ENCODE data around the gene ARHGEF37. TPM values are rescaled to one million over a fixed set of nuclear protein-coding genes. Genes with fewer than 3 reads are reported as not detected.
"Not testable (repeated sequence)": the region's sequence is repeated elsewhere in the genome, so short reads cannot be mapped to it uniquely, and the experiment has no call there.

ARHGEF37 gene
- total RNA-seq, 4 donors from 2014 or later, result 45.4 to 75.3 (median 65.3) TPM

DNA sequence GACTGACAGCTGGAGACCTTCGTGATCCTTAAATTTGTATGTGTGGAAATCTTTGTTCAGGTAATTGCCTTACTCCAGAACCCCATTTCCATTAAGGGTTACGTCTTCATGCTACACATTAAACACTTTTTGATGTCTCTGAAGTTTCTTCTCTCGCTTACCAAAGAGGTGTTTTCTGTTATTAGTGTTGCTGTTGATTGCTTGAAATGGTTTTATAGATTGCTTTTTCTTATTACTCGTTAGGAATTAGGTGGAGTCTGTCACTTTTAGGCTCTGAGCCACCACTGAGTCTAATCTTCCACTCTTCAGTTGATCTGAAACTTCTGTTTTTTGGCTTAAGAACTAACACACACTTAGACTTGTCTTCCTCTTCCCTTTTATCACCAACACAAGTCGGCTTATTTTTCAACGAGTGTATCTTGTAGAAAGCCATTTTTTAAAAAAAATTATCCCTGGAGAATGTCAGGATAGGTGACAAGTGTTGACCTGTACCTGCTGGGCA is 86.6 kb downstream of the ARHGEF37 start:
- no peak overlapping the region for H3K4me3 ChIP-seq
- H3K9me3 ChIP-seq, result no peaks in the 10 kb centered on the region
- no peaks in the 10 kb centered on the region for H3K27me3 ChIP-seq
- no peak for TF ChIP-seq EP300 (IDR thresholded peaks at IDR 0.05)
- TF ChIP-seq, protein P1, sequence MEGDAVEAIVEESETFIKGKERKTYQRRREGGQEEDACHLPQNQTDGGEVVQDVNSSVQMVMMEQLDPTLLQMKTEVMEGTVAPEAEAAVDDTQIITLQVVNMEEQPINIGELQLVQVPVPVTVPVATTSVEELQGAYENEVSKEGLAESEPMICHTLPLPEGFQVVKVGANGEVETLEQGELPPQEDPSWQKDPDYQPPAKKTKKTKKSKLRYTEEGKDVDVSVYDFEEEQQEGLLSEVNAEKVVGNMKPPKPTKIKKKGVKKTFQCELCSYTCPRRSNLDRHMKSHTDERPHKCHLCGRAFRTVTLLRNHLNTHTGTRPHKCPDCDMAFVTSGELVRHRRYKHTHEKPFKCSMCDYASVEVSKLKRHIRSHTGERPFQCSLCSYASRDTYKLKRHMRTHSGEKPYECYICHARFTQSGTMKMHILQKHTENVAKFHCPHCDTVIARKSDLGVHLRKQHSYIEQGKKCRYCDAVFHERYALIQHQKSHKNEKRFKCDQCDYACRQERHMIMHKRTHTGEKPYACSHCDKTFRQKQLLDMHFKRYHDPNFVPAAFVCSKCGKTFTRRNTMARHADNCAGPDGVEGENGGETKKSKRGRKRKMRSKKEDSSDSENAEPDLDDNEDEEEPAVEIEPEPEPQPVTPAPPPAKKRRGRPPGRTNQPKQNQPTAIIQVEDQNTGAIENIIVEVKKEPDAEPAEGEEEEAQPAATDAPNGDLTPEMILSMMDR (IDR thresholded peaks at IDR 0.05), result peak in 1 of 2 donors; percentile 3
- WGBS, result 77% methylated on average over 6 of the region's 6 CpGs
- H3K36me3 ChIP-seq, result no peaks in the 10 kb centered on the region
- H3K4me1 ChIP-seq, result no peaks in the 10 kb centered on the region
- H3K27ac ChIP-seq, result no peak overlapping the region
- DNase-seq (ENCODE audit: low spot score in 2 of 2), result no peak

GRCh38 chr5:149669273-149669672 is 88.0 kb downstream of the ARHGEF37 start:
- not testable (repeated sequence) for DNase-seq (ENCODE audit: low spot score in 2 of 2); H3K27ac ChIP-seq; H3K4me3 ChIP-seq; H3K9me3 ChIP-seq; H3K4me1 ChIP-seq; H3K27me3 ChIP-seq; H3K36me3 ChIP-seq
- 86% methylated on average over 1 of the region's 3 CpGs for WGBS

- no peak for DNase-seq (ENCODE audit: low spot score in 2 of 2)
- no peaks in the 10 kb centered on the region for H3K36me3 ChIP-seq
- WGBS, result 74% methylated on average over 5 of the region's 5 CpGs
- H3K9me3 ChIP-seq, result no peaks in the 10 kb centered on the region
- H3K4me3 ChIP-seq, result no peak overlapping the region
- peaks cover 7% of the 10 kb centered on the region for H3K4me1 ChIP-seq
- no peak for TF ChIP-seq POLR2A (IDR thresholded peaks at IDR 0.05)
- no peak for TF ChIP-seq EP300 (IDR thresholded peaks at IDR 0.05)
- TF ChIP-seq, protein P1 (IDR thresholded peaks at IDR 0.05), result no peak
- no peak for TF ChIP-seq POLR2AphosphoS5 (IDR thresholded peaks at IDR 0.05)
- H3K27ac ChIP-seq, result no peak overlapping the region
- H3K27me3 ChIP-seq, result no peaks in the 10 kb centered on the region
Measured at GRCh38 chr5:149671544-149671943, 90.2 kb downstream of the ARHGEF37 start.

GRCh38 chr5:149672701-149673476 is 91.6 kb downstream of the ARHGEF37 start:
- H3K9me3 ChIP-seq, result no peaks in the 10 kb centered on the region
- TF ChIP-seq, protein P1 (IDR thresholded peaks at IDR 0.05), result no peak
- TF ChIP-seq POLR2AphosphoS5 (IDR thresholded peaks at IDR 0.05) (no peak), EP300 (IDR thresholded peaks at IDR 0.05) (no peak), POLR2A (IDR thresholded peaks at IDR 0.05) (no peak)
- no peaks in the 10 kb centered on the region for H3K36me3 ChIP-seq
- H3K27me3 ChIP-seq, result no peaks in the 10 kb centered on the region
- H3K27ac ChIP-seq, result no peak overlapping the region
- WGBS, result 68% methylated on average over 7 of the region's 7 CpGs
- H3K4me3 ChIP-seq, result no peak overlapping the region
- peaks cover 7% of the 10 kb centered on the region for H3K4me1 ChIP-seq
- no peak for DNase-seq (ENCODE audit: low spot score in 2 of 2)

- H3K36me3 ChIP-seq, result no peaks in the 10 kb centered on the region
Measured at GRCh38 chr5:149674686-149675085, 93.4 kb downstream of the ARHGEF37 start.

More at GRCh38 chr5:149674686-149675085, 93.4 kb downstream of the ARHGEF37 start:
- Histone ChIP-seq H3K4me1 (peaks cover 7% of the 10 kb centered on the region), H3K9me3 (no peaks in the 10 kb centered on the region), H3K27me3 (no peaks in the 10 kb centered on the region), H3K27ac (no peak overlapping the region), H3K4me3 (no peak overlapping the region)
- WGBS, result 84% methylated on average over 3 of the region's 3 CpGs
- TF ChIP-seq POLR2AphosphoS5 (IDR thresholded peaks at IDR 0.05), result no peak
- TF ChIP-seq, protein P1 (IDR thresholded peaks at IDR 0.05), result no peak
- TF ChIP-seq EP300 (IDR thresholded peaks at IDR 0.05), result no peak
- no peak for TF ChIP-seq POLR2A (IDR thresholded peaks at IDR 0.05)
- no peak for DNase-seq (ENCODE audit: low spot score in 2 of 2)
